BJ (cell line): ENCODE measurements around the gene ADD3. TPM values are rescaled to one million over a fixed set of nuclear protein-coding genes. Genes with fewer than 3 reads are reported as not detected.

Experiments used
- CTCF ChIA-PET: fragments of 350-600 bp; formaldehyde crosslinking; extraction: SDS; loops from one replicate; lab custom pipeline; 2021; ENCODE audit warnings: antibody characterized with exemption, inconsistent platforms; lab: Yijun Ruan, JAX
- POLR2A ChIA-PET: fragments of 300-600 bp; sonication (Branson Sonifier 250); formaldehyde crosslinking; extraction: SDS; loops from one replicate; lab custom pipeline; 2021; ENCODE audit warnings: antibody characterized with exemption; lab: Charles Lee
- DNase-seq: peaks from one replicate; pipeline ENCODE4 v3.0.0-alpha.2; 2011; ENCODE audit warnings: low read depth
- H3K27me3 ChIP-seq: 2 replicates; pipeline ENCODE4 v1.6.0; 2011; ENCODE audit warnings: low read length; ENCODE audit not compliant: control insufficient read depth, insufficient read depth
- H3K36me3 ChIP-seq: 2 replicates; pipeline ENCODE4 v1.5.1; 2011; ENCODE audit warnings: low read length; ENCODE audit not compliant: control insufficient read depth, insufficient read depth
- H3K4me3 ChIP-seq: 2 replicates; pipeline ENCODE4 v1.5.1; 2011; ENCODE audit warnings: low read depth, mild to moderate bottlenecking, control low read depth, low read length
- polyA plus RNA-seq: library from polyadenylated mRNA; depleted of rRNA; stranded (reverse); fragments of >200 nt; gene quantifications from 2 replicates; pipeline ENCODE4 v1.2.3, GENCODE V29; 2011
- TF ChIP-seq, protein P1 (sequence below): IDR thresholded peaks from 2 replicates; pipeline ENCODE4 v1.5.1; 2011; ENCODE audit warnings: low read depth, mild to moderate bottlenecking, control low read depth, inconsistent platforms, low read length, moderate library complexity; ENCODE audit not compliant: insufficient read depth

The ADD3 gene
- polyA plus RNA-seq, 1 experiment, result 52.0 TPM

DNA sequence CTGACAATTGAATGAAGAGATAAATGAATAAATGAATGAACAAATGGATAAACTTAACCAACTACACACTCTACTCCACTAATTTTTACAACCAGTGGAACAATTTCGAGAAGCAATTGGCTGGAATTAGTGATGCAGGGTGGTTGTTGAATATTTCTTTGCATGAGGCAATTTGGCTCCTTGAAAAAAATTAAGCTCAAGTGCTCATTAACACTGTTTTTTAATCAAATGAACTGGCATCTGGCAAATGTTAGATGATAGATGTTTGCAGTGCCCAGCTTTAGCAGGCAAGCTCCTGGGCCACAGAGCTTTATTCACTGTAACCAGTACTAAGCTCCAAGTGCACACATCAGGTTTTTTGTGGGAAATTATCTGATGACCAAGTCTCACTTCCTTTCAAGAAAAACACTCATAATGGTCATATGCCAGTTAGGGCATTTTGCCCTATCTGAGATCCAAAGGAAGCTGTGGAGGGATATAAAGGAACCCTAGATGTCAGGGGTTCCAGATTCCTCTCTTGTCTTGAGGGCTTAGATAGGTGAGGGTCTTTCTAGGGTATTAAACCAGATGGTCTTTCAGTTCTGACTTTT lies 16.4 kb upstream of the ADD3 start:
- DNase-seq, result no peak
- Histone ChIP-seq H3K27me3 (no peaks in the 10 kb centered on the region), H3K36me3 (no peaks in the 10 kb centered on the region), H3K4me3 (no peak overlapping the region)
- TF ChIP-seq, protein P1, sequence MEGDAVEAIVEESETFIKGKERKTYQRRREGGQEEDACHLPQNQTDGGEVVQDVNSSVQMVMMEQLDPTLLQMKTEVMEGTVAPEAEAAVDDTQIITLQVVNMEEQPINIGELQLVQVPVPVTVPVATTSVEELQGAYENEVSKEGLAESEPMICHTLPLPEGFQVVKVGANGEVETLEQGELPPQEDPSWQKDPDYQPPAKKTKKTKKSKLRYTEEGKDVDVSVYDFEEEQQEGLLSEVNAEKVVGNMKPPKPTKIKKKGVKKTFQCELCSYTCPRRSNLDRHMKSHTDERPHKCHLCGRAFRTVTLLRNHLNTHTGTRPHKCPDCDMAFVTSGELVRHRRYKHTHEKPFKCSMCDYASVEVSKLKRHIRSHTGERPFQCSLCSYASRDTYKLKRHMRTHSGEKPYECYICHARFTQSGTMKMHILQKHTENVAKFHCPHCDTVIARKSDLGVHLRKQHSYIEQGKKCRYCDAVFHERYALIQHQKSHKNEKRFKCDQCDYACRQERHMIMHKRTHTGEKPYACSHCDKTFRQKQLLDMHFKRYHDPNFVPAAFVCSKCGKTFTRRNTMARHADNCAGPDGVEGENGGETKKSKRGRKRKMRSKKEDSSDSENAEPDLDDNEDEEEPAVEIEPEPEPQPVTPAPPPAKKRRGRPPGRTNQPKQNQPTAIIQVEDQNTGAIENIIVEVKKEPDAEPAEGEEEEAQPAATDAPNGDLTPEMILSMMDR, result no peak
- CTCF ChIA-PET, result interaction anchor here (0.7 to 2.0 kb wide), 4 partner anchors 10 to 118 kb away, joined by 3 to 6 read pairs (median 4); no protein-coding TSS in a partner anchor
- POLR2A ChIA-PET, result no interaction called here

DNA sequence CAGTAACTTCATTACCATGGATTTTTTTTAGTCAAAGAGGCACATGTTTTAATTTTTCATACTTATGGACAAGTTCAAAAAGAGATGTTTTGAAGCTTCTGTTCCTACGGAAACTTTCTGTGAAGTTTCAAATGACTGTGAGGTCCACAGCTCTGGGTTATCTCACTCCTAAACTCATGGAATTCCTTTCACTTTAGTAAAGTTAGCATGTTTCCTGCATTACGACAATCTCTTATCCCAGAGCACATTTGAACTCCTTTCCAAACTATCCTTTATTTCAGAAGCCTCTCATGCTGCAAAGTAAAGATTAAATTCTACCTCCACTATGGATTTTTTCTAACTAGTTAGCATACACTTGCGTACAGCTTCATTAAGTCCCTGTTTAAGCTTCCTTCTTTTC lies 15.3 kb upstream of the ADD3 start:
- POLR2A ChIA-PET, result interaction anchor here (0.7 kb wide), 1 partner anchor 14 kb away, joined by 4 read pairs; no protein-coding TSS in a partner anchor
- CTCF ChIA-PET, result interaction anchor here (0.6 to 2.0 kb wide), 3 partner anchors 54 to 120 kb away, joined by 3 to 6 read pairs (median 4); no protein-coding TSS in a partner anchor
- H3K27me3 ChIP-seq, result no peaks in the 10 kb centered on the region
- no peak for DNase-seq
- no peak overlapping the region for H3K4me3 ChIP-seq
- H3K36me3 ChIP-seq, result no peaks in the 10 kb centered on the region
- TF ChIP-seq, protein P1, result no peak

DNA sequence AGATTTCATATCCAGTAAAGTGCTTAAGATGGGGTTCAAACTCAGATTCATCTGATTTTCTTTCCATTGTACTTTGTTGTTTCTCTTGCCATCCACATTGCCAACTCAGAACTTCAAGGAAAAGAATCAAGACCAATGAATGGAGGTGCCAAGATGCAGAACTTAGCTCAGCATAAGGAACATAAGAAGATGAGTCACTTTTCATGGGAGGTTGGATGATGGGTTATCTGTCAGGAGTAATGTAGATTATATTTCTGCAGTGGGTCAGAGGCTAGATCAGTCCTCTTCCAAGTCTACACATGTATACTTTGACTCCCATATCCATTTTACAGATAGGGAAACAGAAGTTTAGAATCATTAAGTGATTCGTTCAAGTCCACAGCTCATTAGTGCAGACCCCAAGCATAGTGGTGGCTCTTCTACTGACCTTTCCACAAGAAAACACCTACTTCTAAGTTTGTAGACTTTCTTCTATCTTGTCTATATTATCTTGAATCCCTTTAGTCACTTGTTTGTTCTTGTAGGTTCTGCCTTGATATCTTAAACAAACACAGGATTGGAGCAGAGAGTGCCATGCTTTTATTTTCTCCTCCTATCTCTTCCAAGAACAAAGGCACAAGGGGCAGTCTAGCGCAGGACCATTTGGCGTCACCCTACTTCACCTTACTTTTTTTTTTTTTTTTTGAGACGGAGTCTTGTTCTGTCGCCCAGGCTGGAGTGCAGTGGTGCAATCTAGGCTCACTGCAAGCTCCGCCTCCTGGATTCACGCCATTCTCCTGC lies 14.0 kb upstream of the ADD3 start:
- no peaks in the 10 kb centered on the region for H3K36me3 ChIP-seq
- H3K4me3 ChIP-seq, result no peak overlapping the region
- ChIA-PET CTCF (interaction anchor here (1.0 kb wide), 1 partner anchor 15 kb away, joined by 3 read pairs; no protein-coding TSS in a partner anchor), POLR2A (no interaction called here)
- no peaks in the 10 kb centered on the region for H3K27me3 ChIP-seq
- no peak for DNase-seq
- TF ChIP-seq, protein P1, result no peak

DNA sequence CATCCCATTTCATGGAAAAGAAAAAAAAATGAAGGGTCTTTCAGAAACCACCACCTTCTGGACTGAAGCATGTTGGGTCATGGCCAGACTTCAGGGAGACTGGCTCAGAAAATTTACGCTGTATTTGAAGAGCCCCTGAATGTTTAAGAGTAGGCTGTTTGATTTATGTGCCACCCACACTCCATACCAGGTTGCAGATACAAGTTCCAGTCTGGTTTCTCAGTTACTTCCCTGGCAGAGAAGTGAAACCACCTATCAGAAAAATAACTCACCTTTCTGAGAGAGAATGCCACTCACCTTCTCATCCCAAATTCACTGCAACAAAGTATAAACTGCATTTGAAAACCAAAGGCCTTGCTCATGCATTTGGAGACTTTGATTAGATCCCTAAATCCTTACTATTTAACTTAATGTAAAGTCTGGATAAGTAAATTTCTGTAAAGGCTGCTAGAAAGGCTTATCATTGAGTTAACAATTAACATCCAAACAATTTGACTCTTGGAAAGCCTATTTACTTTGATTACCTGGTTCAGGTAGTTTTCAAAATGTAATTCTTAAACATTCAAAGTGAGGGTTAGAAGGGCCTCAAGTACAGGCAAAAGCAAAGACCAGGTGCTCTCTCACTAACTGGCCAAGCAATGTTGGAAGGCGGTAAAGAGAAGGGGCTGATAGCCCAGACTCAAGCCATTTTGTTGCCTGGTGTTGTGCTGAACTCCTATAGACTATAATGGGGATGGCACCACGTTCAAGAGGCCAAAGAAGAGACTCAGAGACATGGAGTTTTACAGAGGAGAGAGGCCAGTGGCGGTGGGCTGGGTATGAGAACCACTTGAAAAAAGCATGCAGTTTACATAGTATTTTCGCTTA lies 12.8 kb upstream of the ADD3 start:
- Histone ChIP-seq H3K36me3 (no peaks in the 10 kb centered on the region), H3K27me3 (no peaks in the 10 kb centered on the region), H3K4me3 (no peak overlapping the region)
- TF ChIP-seq, protein P1, result no peak
- POLR2A ChIA-PET, result no interaction called here
- no peak for DNase-seq
- CTCF ChIA-PET, result no interaction called here
